ENCODE results near the gene PSORS1C2.

DNA sequence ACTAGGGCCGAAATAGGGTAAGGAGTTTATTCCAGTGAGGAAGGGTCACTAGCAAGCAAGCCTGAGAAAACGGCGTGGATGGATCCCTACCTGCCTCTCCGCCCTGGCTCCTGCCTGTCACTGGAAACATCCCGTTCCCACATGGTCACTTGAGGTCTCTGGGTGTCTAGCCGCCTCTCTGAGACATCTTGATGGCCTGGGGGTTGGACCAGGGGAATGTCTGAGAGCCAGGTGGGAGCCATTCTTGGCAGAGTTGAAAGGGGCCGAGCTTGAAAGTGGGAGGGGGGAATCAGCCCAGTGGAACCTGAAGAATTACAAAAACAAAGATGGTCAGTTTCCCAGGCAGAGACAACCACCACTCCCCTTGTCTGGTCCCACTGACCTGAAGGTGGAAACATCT, 17.8 kb upstream of the PSORS1C2 start:
- TF ChIP-seq, protein P1, sequence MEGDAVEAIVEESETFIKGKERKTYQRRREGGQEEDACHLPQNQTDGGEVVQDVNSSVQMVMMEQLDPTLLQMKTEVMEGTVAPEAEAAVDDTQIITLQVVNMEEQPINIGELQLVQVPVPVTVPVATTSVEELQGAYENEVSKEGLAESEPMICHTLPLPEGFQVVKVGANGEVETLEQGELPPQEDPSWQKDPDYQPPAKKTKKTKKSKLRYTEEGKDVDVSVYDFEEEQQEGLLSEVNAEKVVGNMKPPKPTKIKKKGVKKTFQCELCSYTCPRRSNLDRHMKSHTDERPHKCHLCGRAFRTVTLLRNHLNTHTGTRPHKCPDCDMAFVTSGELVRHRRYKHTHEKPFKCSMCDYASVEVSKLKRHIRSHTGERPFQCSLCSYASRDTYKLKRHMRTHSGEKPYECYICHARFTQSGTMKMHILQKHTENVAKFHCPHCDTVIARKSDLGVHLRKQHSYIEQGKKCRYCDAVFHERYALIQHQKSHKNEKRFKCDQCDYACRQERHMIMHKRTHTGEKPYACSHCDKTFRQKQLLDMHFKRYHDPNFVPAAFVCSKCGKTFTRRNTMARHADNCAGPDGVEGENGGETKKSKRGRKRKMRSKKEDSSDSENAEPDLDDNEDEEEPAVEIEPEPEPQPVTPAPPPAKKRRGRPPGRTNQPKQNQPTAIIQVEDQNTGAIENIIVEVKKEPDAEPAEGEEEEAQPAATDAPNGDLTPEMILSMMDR (IDR thresholded peaks at IDR 0.05), result no peak
- no peak for TF ChIP-seq PBX3 (IDR thresholded peaks at IDR 0.05)
- TF ChIP-seq POLR2AphosphoS2 (conservative IDR thresholded peaks at IDR 0.05; ENCODE audit: low read length), result no peak

All from A549 (cell line).